GM12801 (cell line): Measurements from ENCODE around the gene TUBB3.

Source experiments
- TF ChIP-seq, protein P1 (sequence below): IDR thresholded peaks from one replicate; pipeline ENCODE4 v1.5.1; 2011; ENCODE audit warnings: control low read depth; ENCODE audit not compliant: insufficient read length; ENCODE audit errors: extremely low read depth

TUBB3 gene

DNA sequence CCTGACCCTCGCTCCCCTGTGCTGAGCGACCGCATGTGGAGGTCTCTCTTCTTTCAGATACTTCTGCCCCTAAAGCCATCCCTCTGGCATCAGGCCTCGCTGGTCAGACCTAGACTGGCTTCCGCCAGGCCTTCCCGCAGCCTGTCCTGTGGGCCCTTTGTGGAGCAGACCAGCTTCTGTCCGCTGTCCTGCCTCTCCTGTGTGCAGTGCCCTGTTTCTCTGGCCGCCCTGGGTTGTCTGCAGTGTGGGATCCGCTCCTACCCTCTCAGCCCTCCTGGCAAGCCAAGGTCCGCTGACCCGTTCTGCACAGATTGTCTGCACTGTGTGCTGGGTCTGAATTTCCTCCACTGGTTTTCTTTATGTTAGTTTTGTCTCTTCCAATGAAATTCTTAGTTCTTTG is 25.9 kb upstream of the TUBB3 start:
- TF ChIP-seq, protein P1, sequence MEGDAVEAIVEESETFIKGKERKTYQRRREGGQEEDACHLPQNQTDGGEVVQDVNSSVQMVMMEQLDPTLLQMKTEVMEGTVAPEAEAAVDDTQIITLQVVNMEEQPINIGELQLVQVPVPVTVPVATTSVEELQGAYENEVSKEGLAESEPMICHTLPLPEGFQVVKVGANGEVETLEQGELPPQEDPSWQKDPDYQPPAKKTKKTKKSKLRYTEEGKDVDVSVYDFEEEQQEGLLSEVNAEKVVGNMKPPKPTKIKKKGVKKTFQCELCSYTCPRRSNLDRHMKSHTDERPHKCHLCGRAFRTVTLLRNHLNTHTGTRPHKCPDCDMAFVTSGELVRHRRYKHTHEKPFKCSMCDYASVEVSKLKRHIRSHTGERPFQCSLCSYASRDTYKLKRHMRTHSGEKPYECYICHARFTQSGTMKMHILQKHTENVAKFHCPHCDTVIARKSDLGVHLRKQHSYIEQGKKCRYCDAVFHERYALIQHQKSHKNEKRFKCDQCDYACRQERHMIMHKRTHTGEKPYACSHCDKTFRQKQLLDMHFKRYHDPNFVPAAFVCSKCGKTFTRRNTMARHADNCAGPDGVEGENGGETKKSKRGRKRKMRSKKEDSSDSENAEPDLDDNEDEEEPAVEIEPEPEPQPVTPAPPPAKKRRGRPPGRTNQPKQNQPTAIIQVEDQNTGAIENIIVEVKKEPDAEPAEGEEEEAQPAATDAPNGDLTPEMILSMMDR: no peak

DNA sequence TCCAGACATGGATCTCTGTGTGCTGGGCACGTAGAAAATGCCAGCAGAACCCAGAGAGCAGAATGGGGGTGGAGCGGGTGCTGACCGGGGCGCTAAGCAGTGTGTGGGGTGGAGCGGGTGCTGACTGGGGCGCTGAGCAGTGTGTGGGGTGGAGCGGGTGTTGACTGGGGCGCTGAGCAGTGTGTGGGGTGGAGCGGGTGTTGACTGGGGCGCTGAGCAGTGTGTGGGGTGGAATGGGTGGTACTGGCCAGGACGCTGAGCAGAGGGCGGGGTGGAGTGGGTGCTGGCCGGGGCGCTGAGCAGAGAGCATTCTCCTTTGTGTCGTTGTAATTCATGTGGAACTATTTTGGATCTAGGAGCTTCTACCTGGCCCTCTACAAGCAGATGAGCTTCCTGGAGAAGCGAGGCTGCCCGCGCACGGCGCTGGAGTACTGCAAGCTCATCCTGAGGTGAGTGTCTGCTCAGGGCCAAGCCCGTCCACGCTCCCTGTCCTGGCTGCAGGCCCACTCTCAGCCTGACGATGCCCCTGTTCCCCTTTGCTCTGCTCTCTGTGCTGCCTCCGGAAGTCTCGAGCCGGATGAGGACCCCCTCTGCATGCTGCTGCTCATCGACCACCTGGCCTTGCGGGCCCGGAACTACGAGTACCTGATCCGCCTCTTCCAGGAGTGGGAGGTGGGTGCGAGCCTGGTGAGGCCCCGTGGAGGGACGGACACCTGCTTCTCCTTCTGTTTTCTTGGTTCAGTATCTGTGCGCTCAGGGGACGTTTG is 24.8 kb upstream of the TUBB3 start:
- TF ChIP-seq, protein P1: no peak

DNA sequence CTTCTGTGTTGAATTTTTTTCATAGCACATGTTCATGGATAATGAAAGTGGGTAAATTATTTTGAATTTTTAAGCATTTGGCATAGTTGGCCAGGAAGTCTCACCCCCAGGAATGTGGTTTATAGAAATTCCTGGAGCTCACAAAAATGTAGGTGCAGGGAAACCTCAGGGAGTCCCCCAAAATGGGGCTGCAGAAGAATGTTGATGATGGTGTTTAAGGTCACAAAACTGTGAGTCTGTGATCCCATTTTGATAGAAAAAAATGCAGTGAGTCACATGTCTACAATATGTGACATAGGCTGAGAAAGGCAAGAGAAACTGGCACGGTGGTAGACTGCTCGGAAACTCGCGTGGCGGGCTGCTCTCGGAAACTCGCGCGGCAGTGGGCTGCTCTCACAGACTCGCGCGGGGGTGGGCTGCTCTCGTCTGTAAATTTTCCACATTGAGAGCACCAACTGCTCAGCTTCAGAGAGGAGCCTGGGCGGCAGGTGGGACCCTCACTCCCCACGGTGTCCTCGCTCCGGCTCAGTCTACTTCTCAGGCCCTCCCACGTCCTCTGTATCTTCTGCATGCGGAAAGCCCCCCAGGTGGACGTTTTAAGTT is 23.2 kb upstream of the TUBB3 start:
- TF ChIP-seq, protein P1: no peak

DNA sequence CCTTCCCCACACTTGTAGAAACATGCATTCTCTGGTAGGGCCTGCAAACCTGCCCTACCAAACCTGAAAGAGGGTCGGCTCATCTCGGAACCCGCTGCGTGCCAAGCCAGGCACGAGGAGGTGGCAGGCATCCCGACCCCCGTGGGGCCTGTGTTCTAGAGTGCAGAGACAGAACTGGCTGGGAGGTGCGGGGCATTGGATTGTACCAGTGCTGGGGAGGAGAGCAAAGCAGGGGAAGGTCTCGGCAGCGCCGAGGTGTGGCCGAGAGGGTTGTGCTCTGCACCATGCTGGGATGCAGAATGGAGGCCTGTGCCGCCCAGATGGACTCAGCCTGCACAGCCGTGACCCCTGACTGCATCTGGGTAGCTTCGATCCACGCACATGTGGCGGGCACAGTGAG is 22.3 kb upstream of the TUBB3 start:
- TF ChIP-seq, protein P1: no peak

GRCh38 chr16:89902980-89903379 is 20.2 kb upstream of the TUBB3 start:
- TF ChIP-seq, protein P1: no peak

DNA sequence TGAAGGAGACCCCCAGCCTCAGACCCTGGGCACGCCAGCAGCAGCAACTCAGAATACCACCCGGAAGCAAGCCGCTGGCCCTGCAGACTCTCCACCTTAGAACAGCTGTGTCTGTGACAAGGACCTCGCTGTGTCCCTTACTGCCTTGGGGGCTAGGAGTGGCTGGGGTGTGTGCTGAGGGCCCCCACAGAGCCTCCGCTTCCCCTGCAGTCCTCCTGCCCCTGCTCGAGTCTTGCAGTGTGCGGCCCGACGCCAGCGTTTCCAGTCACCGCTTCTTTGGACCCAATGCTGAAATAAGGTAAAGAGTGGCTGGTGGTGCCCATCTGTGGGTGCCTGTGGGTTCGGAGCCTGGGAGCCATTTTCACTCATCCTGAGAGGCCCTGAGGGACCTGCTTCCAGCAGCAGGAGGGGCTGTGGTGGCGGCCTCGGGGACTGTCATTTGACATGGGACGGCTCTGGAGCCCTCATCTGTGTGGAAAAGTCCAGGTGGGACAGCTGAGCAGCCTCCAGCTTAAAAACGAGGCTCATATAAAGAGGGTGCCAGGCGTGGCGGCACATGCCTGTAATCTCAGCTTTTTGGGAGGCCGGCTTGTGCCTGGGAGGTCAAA is 19.1 kb upstream of the TUBB3 start:
- TF ChIP-seq, protein P1: no peak

GRCh38 chr16:89904606-89905510 is 18.3 kb upstream of the TUBB3 start:
- TF ChIP-seq, protein P1: no peak
